Measurements from ENCODE around the gene FBXO46. TPM values are rescaled to one million over a fixed set of nuclear protein-coding genes. Genes with fewer than 3 reads are reported as not detected.

Gene FBXO46
- total and polyA plus RNA-seq, 10 of the 15 experiments (the other 5 are each of a cell fraction or from before 2014, with no cell fraction given) = 2.5 to 61.5 (median 13.7) TPM

- TF ChIP-seq NR2F1 (conservative IDR thresholded peaks at IDR 0.05) (peak; percentile 75), RB1 (IDR thresholded peaks at IDR 0.05; ENCODE audit: borderline replicate concordance) (no peak), POLR2A (IDR thresholded peaks at IDR 0.05; ENCODE audit: low read depth, low read length) (peak; percentile 65; the same call in 1 of the 2 replicates), IRF4 (IDR thresholded peaks at IDR 0.05; ENCODE audit: low read depth, low read length) (no peak), YY1 (IDR thresholded peaks at IDR 0.05; ENCODE audit: low read depth, low read length) (peak; percentile 22; the same call in 1 of the 2 replicates), BCL11A (IDR thresholded peaks at IDR 0.05; ENCODE audit: low read depth, low read length) (no peak), ZNF24 (IDR thresholded peaks at IDR 0.05) (no peak), SMAD5 (IDR thresholded peaks at IDR 0.05; ENCODE audit: low read depth) (no peak), USF1 (IDR thresholded peaks at IDR 0.05; ENCODE audit: borderline replicate concordance, extremely low read length, insufficient read depth, low read depth, low read length) (no peak), EGR1 (IDR thresholded peaks at IDR 0.05; ENCODE audit: borderline replicate concordance in 1 of 2, low read depth in 2 of 2, low read length in 2 of 2) (peak in 1 of 2 experiments; percentile 77; a peak in 2 of 3 replicates), CBFB (IDR thresholded peaks at IDR 0.05; ENCODE audit: low read depth) (no peak), HCFC1 (IDR thresholded peaks at IDR 0.05; ENCODE audit: low read length) (no peak), MEF2A (IDR thresholded peaks at IDR 0.05; ENCODE audit: insufficient read depth, low read depth, low read length) (no peak), MYC (IDR thresholded peaks at IDR 0.05; ENCODE audit: insufficient read depth, insufficient read length, insufficient replicate concordance, low read length, severe bottlenecking) (no peak), RCOR1 (conservative IDR thresholded peaks at IDR 0.05; ENCODE audit: low read depth, low read length) (no peak), PBX3 (IDR thresholded peaks at IDR 0.05; ENCODE audit: insufficient replicate concordance, low read depth, low read length) (peak; percentile 84)
- TF ChIP-seq, protein P1, sequence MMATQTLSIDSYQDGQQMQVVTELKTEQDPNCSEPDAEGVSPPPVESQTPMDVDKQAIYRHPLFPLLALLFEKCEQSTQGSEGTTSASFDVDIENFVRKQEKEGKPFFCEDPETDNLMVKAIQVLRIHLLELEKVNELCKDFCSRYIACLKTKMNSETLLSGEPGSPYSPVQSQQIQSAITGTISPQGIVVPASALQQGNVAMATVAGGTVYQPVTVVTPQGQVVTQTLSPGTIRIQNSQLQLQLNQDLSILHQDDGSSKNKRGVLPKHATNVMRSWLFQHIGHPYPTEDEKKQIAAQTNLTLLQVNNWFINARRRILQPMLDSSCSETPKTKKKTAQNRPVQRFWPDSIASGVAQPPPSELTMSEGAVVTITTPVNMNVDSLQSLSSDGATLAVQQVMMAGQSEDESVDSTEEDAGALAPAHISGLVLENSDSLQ (IDR thresholded peaks at IDR 0.05) = peak; percentile 89
- TF ChIP-seq, protein P2, sequence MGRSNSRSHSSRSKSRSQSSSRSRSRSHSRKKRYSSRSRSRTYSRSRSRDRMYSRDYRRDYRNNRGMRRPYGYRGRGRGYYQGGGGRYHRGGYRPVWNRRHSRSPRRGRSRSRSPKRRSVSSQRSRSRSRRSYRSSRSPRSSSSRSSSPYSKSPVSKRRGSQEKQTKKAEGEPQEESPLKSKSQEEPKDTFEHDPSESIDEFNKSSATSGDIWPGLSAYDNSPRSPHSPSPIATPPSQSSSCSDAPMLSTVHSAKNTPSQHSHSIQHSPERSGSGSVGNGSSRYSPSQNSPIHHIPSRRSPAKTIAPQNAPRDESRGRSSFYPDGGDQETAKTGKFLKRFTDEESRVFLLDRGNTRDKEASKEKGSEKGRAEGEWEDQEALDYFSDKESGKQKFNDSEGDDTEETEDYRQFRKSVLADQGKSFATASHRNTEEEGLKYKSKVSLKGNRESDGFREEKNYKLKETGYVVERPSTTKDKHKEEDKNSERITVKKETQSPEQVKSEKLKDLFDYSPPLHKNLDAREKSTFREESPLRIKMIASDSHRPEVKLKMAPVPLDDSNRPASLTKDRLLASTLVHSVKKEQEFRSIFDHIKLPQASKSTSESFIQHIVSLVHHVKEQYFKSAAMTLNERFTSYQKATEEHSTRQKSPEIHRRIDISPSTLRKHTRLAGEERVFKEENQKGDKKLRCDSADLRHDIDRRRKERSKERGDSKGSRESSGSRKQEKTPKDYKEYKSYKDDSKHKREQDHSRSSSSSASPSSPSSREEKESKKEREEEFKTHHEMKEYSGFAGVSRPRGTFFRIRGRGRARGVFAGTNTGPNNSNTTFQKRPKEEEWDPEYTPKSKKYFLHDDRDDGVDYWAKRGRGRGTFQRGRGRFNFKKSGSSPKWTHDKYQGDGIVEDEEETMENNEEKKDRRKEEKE (IDR thresholded peaks at IDR 0.05) = no peak
- TF ChIP-seq, protein P3, sequence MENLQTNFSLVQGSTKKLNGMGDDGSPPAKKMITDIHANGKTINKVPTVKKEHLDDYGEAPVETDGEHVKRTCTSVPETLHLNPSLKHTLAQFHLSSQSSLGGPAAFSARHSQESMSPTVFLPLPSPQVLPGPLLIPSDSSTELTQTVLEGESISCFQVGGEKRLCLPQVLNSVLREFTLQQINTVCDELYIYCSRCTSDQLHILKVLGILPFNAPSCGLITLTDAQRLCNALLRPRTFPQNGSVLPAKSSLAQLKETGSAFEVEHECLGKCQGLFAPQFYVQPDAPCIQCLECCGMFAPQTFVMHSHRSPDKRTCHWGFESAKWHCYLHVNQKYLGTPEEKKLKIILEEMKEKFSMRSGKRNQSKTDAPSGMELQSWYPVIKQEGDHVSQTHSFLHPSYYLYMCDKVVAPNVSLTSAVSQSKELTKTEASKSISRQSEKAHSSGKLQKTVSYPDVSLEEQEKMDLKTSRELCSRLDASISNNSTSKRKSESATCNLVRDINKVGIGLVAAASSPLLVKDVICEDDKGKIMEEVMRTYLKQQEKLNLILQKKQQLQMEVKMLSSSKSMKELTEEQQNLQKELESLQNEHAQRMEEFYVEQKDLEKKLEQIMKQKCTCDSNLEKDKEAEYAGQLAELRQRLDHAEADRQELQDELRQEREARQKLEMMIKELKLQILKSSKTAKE (IDR thresholded peaks at IDR 0.05; ENCODE audit: low read depth, poor library complexity, severe bottlenecking) = no peak
- TF ChIP-seq, protein P4, sequence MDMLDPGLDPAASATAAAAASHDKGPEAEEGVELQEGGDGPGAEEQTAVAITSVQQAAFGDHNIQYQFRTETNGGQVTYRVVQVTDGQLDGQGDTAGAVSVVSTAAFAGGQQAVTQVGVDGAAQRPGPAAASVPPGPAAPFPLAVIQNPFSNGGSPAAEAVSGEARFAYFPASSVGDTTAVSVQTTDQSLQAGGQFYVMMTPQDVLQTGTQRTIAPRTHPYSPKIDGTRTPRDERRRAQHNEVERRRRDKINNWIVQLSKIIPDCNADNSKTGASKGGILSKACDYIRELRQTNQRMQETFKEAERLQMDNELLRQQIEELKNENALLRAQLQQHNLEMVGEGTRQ (IDR thresholded peaks at IDR 0.05; ENCODE audit: borderline replicate concordance, low read depth, low read length) = no peak
These were observed 39.8 kb upstream of the FBXO46 start (continued) for GRCh38 chr19:45770192-45771101.
